Fibroblast of skin of right biceps (primary cell): ENCODE results near the gene MAST3.
"Not testable (repeated sequence)": the region's sequence is repeated elsewhere in the genome, so short reads cannot be mapped to it uniquely, and the experiment has no call there.

ENCODE experiments used
- DNase-seq: peaks from one replicate; pipeline ENCODE4 v3.0.0-alpha.2; 2013

Gene MAST3

DNA sequence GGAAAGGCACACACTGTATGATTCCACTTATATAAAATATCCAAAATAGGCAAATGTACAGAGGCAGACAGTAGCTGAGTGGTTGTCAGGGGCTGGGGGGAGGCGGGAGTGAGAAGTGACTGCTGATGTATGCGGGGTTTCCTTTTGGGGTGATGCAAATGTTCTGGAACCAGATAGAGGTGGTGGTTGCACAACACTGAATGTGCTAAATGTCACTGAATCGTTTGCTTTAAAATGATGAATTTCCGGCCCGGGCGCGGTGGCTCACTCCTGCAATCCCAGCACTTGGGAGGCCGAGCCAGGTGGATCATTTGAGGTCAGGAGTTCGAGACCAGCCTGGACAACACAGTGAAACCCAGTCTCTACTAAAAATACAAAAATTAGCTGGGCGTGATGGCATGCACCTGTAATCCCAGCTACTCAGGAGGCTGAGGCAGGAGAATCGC lies 8.5 kb upstream of the MAST3 start:
- not testable (repeated sequence) for DNase-seq

DNA sequence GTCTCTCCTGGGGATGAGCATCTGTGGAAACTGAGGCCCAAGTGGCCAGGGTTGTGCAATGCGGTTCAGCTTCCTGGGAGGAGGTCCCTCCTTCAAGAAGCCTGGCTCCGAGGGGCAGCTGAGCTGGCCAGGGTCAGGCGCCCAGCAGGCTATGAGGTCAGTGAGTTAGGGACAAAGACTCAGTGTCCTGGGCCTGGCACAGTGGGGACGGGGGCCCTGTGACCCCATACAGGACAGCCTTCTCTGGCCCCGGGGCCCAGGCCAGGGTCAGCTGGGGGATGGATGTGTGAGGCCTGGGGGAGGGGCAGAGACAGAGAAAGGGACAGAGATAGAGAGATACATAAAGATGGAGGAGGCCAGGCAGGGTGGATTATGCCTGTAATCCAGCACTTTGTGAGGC lies 7.9 kb upstream of the MAST3 start:
- no peak for DNase-seq

DNA sequence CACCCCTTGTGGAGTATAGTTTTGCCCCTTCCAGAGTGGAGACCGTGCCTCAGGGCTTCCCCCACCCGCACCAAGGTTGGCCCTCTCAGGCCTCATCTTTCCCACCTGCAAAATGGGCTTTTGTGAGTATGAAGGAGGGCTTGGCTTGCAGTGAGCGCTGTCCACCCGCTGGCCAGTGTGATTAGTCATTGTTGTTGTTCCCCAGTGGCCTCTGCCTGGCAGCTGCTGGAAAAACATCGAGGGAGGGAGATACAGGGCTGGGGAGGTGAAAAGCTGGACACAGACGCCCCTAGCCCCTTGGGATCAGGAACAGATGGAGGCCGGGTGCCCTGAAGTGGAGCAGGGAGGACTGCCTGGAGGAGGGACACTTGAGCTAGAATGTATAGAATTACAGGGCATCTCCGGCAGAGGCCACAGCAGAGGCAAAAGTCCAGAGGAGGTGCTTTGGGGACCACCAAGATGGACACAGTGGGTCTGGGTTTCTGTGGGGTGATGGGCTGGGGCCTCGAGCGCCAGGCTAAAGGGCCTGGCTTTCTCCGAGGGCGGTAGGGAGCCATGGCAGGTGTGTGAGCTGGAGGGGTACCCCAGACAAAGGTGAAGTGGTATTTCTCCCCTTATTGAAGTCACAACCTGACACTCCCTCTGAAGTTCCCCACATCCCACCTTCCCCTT lies 6.9 kb upstream of the MAST3 start:
- DNase-seq: no peak

DNA sequence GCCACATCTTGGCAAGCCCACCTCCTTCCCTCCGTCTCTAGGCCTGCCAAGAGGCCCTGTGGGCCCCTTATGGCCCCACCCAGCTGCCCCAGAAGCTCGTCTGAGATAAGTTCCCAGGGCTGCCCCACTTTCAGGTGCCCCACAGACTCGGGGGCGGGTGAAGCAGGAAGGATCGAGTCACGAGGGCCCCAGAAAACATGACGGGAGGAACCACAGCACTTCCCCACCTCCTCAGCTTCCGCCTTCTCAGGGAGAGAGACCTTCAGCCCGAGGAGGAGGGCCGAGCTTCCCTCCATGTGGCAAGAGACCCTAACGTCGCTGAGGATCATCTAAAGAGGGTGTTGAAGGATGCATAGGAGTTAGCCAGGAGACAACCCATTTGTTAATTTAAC lies 6.4 kb upstream of the MAST3 start:
- DNase-seq: no peak

DNA sequence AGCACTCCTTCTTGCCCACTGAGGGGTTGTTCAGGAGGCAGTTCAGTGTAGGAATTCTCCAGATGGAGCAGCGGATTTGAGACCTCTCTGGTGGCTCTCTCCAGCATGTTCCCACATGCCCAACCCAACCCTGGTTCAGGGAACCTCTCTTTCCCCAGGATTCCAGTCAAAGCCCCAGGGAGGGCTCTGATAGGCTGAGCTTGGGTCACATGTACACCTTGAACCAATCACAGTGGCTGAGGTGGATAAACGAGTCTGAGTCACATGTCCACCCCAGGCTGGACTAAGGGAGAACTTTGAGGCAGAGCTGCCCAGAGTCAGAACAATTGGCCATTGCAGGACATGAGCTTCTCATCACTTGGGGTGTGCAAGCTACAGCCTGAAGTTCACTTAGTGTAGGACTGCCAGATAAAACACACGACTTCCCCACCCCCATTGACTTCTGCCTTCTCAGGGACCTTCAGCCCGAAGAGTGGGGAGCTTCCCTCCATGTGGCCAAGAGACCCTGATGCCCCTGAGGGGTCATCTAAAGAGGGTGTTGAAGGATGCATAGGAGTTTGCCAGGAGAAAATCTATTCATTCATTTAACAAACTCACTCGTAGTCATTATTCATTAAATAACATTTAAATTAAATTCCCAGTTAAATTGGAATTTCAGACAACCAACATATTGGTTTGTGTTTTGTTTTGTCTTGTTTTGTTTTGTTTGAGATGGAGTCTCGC lies 4.0 kb upstream of the MAST3 start:
- DNase-seq: peak; percentile 38

DNA sequence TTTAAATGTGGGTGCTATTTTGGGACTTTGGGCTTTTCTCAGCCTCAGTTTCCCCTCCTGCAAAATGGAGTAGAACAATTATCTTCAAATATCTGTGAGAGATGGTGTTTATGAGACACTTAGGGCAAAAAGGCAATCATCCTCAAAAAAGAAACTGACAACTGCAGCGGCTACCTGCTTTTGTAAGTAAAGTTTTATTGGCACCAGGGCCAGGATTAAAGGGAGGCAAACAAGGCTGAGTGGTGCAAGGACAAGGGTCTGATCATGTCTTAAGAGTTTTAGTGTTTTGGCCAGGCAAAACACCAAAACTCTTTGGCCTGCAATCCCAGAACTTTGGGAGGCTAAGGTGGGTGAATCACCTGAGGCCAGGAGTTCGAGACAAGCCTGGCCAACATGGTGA lies 1.3 kb upstream of the MAST3 start:
- DNase-seq: no peak

DNA sequence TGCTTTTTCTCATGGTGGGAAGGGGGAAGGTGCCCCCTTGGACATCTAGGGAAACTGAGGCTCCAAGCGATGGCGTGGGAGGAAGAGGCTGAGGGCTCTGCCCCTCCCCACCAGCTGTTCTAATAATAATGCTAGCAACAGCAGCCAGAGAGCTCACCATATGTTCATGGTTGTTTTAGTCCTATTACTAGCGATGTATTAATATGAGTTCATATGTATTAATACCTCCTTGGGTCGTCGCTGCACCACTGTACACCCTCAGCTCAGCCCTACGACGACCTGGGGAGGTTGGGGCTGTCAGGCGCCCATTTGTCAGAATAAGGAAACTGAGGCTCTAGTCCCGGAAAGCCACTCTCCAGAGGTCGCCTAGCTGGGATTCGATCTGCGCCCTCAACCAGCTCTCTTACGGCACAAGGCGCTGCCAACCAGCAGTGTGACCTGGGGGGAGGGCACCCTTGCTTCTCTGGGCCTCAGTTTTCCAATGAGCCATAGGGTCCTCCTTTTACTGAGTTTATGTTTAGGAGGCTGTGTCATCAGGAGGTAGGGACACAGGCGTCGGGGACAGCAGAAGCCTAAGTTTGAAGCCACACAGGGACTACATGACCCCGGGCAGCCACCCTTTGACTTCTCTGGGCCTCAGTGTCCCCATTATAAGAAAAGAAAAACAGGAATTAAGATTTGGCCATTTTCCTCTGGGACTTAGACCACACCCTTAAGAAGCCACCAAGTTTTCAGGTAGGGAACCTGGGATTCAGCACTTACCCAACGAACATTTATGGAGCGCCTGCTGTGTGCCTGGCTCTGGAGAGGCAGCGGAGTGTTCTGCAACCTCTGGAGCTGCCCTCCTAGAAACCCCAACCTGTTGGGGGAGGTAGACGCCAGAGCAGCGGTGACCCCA lies 664 bp downstream of the MAST3 start:
- no peak for DNase-seq

DNA sequence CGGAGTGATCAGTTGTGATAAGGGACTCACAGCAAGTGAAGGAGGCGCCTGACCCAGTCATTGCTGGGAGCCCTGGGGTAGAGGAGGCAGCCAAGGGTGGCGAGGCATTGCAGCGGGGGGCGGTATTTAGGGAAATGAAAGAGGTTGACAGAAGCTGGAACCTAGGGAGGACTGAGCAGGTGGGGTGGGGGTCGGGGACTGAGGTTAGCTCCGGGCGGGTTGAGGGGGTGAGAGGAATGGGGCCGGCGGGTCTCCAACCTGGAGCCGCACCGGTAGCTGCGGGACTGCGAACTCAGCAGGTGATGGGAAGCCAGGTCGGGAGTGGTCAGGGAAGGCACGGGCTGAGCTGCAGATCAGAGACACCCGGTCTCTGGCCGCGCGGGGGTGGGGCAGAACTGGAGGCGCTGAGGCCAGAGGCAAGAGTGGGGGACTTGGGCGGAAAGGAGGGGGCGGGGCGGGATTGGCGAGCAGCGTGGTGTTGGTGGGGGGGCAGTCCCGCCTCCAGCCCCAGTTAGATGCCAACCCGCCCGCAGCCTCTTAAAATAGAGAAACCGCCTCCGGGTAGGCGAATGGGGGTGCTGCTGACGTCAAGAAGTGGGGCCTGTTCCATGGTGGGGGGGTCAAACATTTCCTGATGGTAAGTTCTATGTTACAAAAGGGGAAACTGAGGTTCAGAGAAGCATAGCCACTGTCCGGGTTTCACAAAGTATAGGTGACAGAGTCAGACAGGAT lies 1.5 kb downstream of the MAST3 start:
- DNase-seq: no peak

DNA sequence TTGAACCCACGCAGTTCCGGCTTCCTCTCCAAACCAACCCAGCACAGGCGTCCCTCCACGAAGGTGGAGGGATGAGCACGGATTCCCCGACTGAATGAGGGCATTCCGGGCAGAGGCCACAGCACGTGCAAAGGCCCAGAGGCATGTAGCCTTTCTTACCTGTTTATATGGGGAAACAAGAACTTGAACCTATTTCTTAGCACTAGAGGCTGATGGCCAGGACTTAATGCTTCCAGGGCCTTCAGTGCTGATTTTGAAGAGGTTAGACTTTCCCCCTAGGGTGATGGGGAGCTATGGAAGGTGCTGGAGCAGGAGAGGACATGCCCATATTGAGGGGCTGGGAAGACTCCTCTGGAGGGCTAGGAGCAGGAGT lies 2.0 kb downstream of the MAST3 start:
- DNase-seq: no peak

DNA sequence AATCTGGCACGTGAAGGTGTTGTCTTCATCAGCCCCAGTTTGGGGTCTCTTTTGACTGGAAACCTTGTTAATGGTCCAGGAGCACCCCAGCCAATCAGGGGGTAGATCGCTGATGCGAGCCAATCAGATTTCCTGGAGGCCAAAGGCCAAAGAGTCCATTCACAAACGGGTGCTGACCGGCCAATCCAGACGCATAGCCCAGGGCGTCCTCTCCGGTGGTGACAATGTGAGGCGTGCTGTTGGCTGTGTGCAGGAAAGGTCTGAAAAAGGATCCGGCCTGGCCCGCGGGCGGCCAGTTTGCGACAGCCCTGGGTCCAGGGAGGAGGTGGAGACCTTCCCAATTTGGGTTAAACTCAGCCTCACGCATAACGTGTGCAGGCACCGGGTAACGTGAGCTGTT lies 3.1 kb downstream of the MAST3 start:
- DNase-seq: no peak

DNA sequence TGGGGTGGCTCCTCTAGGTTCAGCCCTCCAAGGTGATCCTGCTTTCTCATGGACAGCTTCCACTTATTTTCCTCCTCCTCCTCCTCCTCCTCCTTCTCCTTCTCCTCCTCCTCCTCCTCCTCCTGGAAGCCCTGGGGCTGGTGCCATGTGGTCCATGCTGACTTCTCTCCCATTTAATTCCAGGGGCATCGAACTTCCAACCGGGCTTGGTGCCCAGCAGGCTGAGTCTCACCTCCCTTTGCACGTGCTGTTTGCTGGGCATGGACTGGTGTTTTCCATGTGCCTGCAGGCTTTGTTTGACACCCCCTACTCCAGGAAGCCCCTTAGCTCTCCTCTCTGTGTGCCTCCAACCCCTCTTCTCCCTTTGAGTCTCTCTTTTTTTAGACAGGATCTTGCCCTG lies 3.7 kb downstream of the MAST3 start:
- no peak for DNase-seq

DNA sequence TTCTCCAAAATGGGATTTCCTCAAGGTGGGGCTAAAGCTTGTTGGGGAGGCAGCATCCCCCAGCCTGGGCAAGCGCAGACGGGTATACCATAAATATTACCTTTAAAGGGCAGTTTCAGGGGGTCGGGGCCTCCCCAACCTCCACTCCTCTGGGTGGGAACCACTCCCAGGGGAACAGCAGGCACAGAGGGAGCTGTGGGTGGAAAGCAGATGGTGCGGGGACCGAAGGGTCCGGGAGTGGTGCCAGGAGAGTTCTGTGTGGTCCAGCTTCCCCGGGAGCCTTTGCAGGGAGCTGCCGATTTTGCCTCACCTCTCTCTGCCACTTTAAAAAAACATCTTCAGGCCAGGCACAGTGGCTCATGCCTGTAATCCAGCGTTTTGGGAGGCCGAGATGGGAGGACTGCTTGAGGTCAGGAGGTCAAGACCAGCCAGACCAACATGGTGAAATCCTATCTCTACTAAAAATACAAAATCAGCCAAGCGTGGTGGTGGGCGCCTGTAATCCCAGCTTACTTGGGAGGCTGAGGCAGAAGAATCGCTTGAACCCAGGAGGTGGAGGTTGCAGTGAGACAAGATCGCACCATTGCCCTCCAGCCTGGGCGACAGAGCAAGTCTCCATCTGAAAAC lies 5.5 kb downstream of the MAST3 start:
- no peak for DNase-seq

DNA sequence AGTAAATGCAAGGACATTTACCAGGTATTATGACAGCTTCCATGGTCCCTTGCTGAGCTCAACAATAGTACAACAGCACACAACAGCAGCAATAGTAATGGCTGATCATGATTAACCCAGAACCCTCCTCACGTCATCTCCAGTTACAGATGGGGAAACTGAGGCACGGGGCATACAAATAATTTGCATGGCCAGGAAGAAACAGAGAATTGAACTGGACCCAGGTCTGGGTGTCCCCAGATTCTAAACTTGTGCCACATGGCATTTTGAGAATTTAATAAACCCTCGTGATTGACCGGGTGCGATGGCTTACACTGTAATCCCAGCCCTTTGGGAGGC lies 7.2 kb downstream of the MAST3 start:
- DNase-seq: no peak

DNA sequence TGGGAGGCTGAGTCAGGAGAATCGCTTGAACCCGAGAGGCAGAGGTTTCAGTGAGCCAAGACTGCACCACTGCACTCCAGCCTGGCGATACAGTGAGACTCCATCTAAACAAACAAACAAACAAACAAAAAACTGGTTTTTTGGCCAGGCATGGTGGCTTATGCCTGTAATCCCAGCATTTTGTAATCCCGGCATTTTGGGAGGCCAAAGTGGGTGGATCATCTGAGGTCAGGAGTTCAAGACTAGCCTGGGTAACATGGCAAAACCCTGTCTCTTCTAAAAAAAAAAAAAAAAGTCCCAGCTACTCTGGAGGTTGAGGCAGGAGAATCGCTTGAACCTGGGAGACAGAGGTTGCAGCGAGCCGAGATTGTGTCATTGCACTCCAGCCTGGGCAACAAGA lies 7.7 kb downstream of the MAST3 start:
- not testable (repeated sequence) for DNase-seq

DNA sequence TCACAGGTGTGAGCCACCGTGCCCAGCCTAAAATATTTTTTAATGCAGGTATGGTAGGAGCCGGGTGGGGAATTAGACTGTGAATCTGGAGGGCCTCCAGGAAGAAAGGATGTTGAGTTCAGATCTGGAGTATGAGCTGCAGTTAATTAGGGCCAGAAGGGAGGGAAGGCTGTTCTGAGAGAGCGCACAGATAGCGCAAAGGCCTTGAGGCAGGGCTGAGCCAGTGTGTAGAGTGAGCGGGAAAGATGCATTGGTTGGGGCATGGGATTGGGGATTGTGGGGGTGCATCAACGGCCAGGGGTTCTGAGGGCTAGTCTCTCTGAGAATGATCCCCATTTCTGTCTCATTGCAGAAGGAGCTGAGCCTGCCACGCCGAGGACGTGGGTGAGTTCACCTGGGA lies 9.7 kb downstream of the MAST3 start:
- DNase-seq: no peak

DNA sequence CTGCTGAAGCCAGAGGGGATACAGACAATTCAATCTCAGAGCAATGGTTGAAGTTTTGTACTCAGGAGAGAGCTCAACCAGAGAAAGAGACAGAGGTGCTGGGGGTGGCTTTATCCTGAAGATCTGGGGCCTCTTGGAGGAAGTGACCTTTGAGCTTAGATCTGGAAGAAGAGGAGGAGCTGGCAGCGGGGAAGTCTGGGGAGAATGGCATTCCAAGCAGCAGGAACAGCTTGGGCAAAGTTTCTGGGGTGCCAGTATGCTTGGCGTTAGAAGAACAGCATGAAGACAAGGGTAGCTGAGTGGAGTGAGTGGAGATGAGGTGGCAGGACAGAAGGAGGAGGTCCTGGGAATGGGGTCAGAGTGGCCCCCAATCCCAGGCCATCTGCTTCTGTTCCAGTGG lies 11.3 kb downstream of the MAST3 start:
- DNase-seq: no peak

DNA sequence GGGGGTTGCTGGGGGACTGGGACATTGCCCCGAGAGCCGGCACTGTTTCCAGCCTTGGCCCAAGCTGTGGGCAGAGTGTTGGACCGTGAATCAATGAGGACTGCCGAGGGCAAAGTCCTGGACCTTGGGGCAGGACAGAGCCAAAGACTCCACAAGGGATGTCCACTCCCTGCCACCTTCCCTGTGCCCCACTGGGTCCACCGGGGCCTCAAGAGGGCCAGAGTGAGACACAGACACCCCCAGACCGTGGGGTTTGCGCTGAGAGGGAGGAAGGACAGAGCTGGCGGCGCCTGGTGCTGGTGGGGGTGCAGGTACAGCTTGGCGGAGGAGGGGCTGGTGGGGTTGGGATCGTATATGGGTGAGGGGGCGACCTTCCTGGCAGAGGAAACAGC lies 11.8 kb downstream of the MAST3 start:
- no peak for DNase-seq

DNA sequence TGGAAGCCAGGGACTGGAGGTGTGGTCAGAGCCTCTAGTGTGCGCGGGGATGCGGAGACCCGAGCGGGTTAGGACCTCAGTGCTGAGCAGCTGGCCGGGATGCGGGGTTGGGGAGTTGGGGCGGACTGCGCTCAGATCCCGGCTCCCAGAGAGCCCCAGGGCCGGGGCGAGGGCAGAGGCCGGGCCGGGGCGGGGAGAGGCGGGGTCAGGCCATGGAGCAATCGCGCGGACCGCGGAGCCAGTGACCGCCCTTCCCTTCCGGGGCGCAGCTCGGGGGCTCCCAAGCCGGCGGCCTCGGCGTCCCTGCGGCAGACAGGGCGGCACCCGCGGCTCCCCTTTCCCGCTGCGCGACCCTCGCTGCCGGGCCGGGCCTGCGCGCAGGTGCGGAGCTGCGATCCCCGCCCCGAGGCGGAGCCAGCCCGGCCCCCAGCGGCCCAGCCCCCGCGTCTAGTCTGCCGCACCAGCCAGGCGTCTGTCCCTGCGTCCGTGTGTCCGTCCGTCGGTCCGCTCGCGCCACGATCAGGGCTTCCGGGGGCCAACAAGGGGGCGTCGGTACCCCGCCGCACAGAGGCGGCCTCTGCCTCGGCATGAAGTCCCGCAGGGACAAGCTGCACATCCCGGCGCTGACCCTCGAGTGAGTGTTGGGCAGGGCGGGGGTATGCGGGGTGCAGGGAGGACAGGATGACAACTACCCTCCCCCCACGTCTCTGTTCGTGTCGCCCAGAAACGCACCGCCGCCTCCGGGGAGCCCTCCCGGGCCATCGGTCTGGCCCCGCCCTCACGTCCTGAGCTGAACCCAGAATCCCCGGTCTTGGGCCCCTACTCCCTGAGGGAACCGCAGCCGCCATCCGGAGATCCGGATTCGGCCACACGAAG lies 12.4 kb downstream of the MAST3 start:
- DNase-seq: no peak

DNA sequence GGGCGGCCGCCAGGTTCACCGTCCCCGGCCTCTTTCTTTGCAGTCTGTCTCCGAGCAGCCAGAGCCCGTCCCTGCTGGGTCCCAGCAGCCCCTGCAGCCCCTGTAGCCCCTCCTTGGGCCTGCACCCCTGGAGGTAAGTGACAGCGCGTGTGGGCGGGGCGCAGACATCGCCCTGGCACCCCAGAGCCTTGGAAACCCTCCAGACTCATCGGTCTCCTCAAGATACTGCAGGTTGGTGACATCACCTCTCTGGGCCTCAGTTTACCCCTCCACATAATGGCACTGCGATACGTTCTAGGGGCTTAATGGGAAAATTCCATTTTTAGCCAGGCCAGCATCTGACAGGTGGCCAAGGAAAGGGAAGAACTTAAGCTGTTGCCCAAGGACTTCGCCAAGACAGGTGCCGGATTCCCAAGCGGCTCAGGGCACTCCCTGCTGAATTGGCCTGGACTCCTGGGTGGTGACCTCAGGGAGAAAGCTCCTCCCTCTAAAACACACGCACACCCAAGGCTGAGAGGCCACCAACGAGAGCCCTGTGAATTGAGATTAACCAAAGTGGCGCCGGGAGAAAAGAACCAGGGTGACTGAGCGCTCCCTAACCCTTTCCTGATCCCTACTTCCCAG lies 13.1 kb downstream of the MAST3 start:
- no peak for DNase-seq

DNA sequence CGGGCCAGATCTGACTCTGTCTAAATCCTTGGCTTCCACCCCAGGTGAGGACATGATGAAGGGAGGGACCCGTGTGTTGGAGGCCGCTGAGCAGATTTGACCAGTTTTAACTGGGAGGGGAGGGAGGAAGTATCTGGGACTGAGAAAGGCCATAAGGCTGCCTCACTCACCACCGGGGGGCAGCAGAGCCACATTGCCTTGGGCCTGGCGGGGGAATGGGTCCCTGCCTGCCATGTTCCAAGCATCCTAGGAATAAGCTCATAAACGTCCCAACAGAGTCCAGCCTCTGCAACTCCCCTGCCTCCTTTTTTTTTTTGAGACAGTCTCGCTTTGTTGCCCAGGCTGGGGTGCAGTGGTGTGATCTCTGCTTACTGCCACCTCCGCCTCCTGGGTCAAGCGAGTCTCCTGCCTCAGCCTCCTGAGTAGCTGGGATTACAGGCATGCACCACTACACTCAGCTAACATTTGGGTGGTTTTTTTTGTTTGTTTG lies 15.5 kb downstream of the MAST3 start:
- DNase-seq: peak; percentile 70

DNA sequence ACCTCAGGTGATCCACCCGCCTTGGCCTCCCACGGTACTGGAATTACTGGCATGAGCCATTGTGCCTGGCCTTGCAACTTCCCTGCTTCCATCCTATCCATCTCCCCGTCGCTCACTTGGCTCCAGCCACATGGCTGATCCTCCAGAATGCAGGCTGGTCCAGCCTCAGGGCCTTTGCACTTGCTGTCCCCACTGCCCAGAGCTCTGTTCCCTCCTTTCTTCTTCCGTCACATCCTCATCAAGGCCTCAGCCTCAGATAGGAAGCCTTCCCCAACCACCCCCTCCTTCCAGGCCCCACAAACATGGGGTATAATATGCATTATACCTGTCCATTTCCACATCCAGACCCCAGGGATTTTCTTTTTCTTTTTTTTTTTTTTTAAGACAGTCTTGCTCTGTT lies 16.2 kb downstream of the MAST3 start:
- no peak for DNase-seq
